Fibroblast of upper back skin (primary cell): ENCODE data around the gene TEC.

Source experiments
- DNase-seq: peaks from one replicate; pipeline ENCODE4 v3.0.0-alpha.2; 2013

TEC gene

GRCh38 chr4:48267574-48267973 lies 2.1 kb downstream of the TEC start:
- DNase-seq, result no peak

- DNase-seq, result no peak
Measured at GRCh38 chr4:48266781-48267180, 2.9 kb downstream of the TEC start.

- DNase-seq, result peak; percentile 36
Measured at GRCh38 chr4:48262926-48263325, 6.7 kb downstream of the TEC start.

GRCh38 chr4:48262484-48262883 lies 7.2 kb downstream of the TEC start:
- no peak for DNase-seq

GRCh38 chr4:48261281-48261680 lies 8.4 kb downstream of the TEC start:
- peak; percentile 39 for DNase-seq

GRCh38 chr4:48259748-48260147 lies 9.9 kb downstream of the TEC start:
- no peak for DNase-seq

- no peak for DNase-seq
Measured at GRCh38 chr4:48258845-48259397, 10.7 kb downstream of the TEC start.

- no peak for DNase-seq
Measured at GRCh38 chr4:48255959-48256342, 13.7 kb downstream of the TEC start.

GRCh38 chr4:48255072-48255958 lies 14.3 kb downstream of the TEC start:
- DNase-seq, result no peak

- peak; percentile 98 for DNase-seq
Measured at GRCh38 chr4:48254381-48255071, 15.1 kb downstream of the TEC start.

GRCh38 chr4:48252313-48252712 lies 17.3 kb downstream of the TEC start:
- no peak for DNase-seq

- no peak for DNase-seq
Measured at GRCh38 chr4:48250980-48251379, 18.7 kb downstream of the TEC start.

- no peak for DNase-seq
Measured at GRCh38 chr4:48250343-48250742, 19.3 kb downstream of the TEC start.

GRCh38 chr4:48249378-48249777 lies 20.3 kb downstream of the TEC start:
- DNase-seq, result no peak

GRCh38 chr4:48248559-48248953 lies 21.1 kb downstream of the TEC start:
- DNase-seq, result no peak

- DNase-seq, result no peak
Measured at GRCh38 chr4:48247878-48248558, 21.6 kb downstream of the TEC start.

GRCh38 chr4:48247142-48247877 lies 22.3 kb downstream of the TEC start:
- DNase-seq, result peak; percentile 76

GRCh38 chr4:48244665-48245064 lies 25.0 kb downstream of the TEC start:
- no peak for DNase-seq

GRCh38 chr4:48243887-48244286 lies 25.8 kb downstream of the TEC start:
- DNase-seq, result no peak

- no peak for DNase-seq
Measured at GRCh38 chr4:48243429-48243828, 26.2 kb downstream of the TEC start.

- no peak for DNase-seq
Measured at GRCh38 chr4:48242511-48243195, 27.0 kb downstream of the TEC start.

- no peak for DNase-seq
Measured at GRCh38 chr4:48241731-48242130, 27.9 kb downstream of the TEC start.
